Activated naive CD8-positive, alpha-beta T cell (primary cell): ENCODE data around the gene NPY2R.

Experiments used
- H3K27ac Mint-ChIP-seq: one replicate; pipeline ENCODE4 v1.8.0; 2021; ENCODE audit warnings: mixed read lengths
- H3K27me3 Mint-ChIP-seq: one replicate; pipeline ENCODE4 v1.8.0; 2021; ENCODE audit warnings: mixed read lengths
- H3K36me3 Mint-ChIP-seq: one replicate; pipeline ENCODE4 v1.8.0; 2021; ENCODE audit warnings: mixed read lengths
- H3K4me1 Mint-ChIP-seq: one replicate; pipeline ENCODE4 v1.8.0; 2021; ENCODE audit warnings: low read depth, mixed read lengths
- H3K4me3 Mint-ChIP-seq: one replicate; pipeline ENCODE4 v1.8.0; 2021; ENCODE audit warnings: mild to moderate bottlenecking, mixed read lengths
- H3K9me3 Mint-ChIP-seq: one replicate; pipeline ENCODE4 v1.8.0; 2021; ENCODE audit warnings: low read depth, mixed read lengths

The NPY2R gene

DNA sequence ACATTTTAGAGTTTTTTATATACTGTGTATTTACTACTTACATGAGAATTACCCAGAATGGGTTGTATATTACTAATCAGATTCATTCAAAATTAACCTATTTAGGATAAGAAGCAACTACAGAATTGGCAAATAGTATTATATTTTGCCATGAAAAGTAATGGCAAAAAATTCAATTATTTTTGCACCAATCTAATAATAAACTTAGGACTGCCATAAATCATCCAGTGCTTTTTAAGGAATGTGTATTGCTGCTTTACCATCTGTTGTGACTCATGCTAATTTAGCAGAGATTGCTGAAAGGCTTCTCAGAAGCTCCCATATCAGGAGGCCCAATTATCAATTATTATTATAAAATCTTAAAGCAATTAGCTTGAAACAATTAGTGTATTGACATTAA lies 24.0 kb downstream of the NPY2R start:
- Mint-ChIP-seq H3K36me3 (no peaks in the 10 kb centered on the region), H3K4me1 (no peaks in the 10 kb centered on the region), H3K27me3 (no peaks in the 10 kb centered on the region), H3K4me3 (no peak overlapping the region), H3K27ac (no peak overlapping the region), H3K9me3 (no peaks in the 10 kb centered on the region)

DNA sequence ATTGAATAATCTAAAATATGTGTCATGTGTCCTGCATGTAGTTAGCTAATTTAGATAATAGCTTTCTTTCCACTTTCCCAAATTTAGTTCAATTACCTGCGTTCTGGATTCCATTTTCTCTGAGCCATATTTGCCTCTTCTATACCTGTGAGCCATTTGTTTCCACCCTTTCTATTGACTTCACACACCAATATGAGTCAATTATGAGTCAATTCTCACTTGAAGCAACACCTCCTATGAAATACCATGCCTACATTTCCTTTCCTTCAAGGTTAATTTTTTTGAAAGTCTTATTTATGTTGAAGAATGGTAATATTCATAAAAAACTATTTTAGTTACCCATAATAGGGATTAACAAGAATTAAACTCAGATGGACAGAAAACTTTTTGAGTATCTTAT lies 25.8 kb downstream of the NPY2R start:
- no peaks in the 10 kb centered on the region for H3K4me1 Mint-ChIP-seq
- H3K9me3 Mint-ChIP-seq, result no peaks in the 10 kb centered on the region
- H3K27me3 Mint-ChIP-seq, result no peaks in the 10 kb centered on the region
- no peak overlapping the region for H3K4me3 Mint-ChIP-seq
- no peak overlapping the region for H3K27ac Mint-ChIP-seq
- H3K36me3 Mint-ChIP-seq, result no peaks in the 10 kb centered on the region

DNA sequence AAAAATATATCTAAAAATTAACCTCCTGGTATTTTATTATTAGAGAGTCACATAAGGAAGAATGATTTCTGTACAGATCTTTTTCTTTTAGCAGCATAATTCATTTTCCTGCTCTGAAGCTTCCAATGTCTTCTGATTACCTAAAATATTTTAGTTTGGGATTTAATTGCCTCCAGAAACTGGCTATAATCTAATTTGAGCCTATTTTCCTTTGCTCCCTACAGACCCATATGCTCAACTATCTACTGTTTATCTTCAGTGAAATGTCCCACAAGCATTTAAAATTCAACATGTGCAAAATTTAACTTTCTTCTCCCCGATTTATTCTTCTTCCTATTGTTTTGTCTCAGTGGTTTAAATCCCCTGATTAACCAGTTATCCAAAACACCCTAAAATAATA lies 29.1 kb downstream of the NPY2R start:
- Mint-ChIP-seq H3K36me3 (no peaks in the 10 kb centered on the region), H3K4me1 (no peaks in the 10 kb centered on the region), H3K27ac (no peak overlapping the region), H3K9me3 (no peaks in the 10 kb centered on the region), H3K4me3 (no peak overlapping the region), H3K27me3 (peaks cover 2% of the 10 kb centered on the region)

DNA sequence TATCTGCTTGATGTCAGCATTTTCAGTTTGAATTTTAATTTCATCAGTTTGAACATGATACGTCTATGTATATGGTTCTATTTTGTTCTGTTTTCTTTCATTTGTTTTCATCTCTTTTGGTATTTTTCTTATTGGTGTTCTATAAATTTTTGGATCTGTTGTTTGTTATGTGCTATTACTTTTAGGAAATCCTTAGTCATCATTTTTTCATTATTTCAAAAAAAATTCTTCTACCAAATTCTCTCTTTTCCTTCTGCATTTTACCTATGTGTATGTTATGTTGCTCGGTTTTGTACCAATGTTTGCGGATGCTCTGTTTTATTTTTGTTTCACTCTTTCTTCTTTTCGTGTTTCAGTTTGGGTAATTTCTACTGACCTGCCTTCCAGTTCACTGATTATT lies 32.8 kb downstream of the NPY2R start:
- Mint-ChIP-seq H3K36me3 (no peaks in the 10 kb centered on the region), H3K9me3 (no peaks in the 10 kb centered on the region), H3K4me3 (no peak overlapping the region), H3K27ac (no peak overlapping the region), H3K27me3 (peaks cover 2% of the 10 kb centered on the region), H3K4me1 (no peaks in the 10 kb centered on the region)

DNA sequence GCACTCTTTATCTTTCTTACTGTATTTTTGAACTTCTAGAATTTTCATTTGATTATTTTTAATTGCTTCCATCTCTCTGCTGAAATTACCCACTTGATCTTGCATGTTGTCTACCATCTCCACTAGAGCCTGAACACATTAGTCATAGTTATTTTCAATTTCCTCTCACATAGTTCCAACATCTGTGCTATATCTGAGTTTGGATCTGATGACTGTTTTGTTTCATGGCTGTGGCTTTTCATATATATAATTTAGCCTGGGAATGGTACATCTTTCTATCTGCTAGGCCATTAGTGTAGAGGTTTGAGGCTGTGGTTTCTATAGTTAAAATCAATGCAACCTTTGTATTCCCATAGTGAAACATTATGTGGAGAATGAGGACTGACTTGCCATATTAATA lies 33.2 kb downstream of the NPY2R start:
- no peak overlapping the region for H3K27ac Mint-ChIP-seq
- H3K4me1 Mint-ChIP-seq, result no peaks in the 10 kb centered on the region
- no peaks in the 10 kb centered on the region for H3K36me3 Mint-ChIP-seq
- H3K27me3 Mint-ChIP-seq, result peaks cover 3% of the 10 kb centered on the region
- no peaks in the 10 kb centered on the region for H3K9me3 Mint-ChIP-seq
- H3K4me3 Mint-ChIP-seq, result no peak overlapping the region

DNA sequence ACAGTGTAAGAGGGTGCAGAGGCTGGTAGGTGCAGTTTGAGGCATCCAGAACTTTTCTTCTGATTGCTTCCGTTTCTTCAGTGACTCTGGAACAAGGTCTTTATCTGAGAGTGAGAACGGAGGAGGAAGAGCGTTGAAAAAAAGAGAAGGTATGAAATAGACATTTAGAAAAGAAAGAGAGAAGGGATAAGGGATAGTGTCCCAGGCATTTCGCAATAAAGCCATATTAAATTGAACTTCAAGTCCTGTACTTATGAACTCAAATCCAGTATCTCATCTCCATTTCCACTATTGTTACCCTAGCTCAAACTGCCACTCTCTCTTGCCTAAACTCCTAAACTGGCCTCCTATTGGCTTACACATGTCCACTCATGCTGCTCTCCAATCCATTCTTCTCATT lies 36.7 kb downstream of the NPY2R start:
- no peaks in the 10 kb centered on the region for H3K9me3 Mint-ChIP-seq
- no peaks in the 10 kb centered on the region for H3K4me1 Mint-ChIP-seq
- H3K4me3 Mint-ChIP-seq, result no peak overlapping the region
- H3K27ac Mint-ChIP-seq, result no peak overlapping the region
- H3K27me3 Mint-ChIP-seq, result peaks cover 3% of the 10 kb centered on the region
- no peaks in the 10 kb centered on the region for H3K36me3 Mint-ChIP-seq

DNA sequence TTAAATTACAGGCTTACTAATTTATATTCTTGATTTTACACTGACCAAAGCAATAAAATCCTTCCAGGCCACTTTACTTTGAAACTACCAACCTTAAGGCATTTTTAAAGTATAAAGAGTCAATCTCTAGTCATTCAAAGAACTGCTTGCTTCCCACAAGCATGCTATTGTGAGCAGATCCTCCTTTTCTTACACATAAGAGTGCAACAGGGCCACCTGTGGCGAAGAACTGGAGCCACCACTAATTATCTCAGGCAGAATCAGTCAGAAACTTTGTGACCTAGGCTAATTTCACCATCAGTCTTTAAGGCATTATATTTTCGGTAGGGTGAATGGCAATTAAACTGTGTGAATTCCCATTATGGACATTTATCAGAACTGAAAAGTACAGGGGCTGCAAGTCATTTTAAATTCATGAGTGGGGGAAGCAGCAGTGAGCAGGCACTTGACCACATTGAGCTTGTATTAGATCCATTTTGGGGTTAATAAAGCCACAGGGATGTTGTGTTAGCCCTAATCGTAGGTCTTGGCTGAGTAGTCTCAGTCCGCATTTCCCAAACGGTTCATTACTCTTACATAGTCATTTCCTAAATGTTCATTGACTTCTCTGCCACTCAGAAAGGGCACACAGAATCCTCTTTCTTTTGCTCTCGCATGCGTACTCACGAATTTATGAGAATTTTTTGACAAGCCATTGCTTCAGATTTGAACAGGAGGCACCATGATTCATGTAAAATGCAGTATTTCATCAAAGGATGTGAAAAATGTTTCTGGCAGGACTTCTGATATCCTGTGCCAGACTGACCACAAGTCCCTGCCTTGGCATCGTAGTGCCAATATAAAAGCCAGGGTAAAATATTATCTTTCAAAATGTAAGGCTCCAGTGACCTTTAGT lies 39.8 kb downstream of the NPY2R start:
- no peaks in the 10 kb centered on the region for H3K36me3 Mint-ChIP-seq

DNA sequence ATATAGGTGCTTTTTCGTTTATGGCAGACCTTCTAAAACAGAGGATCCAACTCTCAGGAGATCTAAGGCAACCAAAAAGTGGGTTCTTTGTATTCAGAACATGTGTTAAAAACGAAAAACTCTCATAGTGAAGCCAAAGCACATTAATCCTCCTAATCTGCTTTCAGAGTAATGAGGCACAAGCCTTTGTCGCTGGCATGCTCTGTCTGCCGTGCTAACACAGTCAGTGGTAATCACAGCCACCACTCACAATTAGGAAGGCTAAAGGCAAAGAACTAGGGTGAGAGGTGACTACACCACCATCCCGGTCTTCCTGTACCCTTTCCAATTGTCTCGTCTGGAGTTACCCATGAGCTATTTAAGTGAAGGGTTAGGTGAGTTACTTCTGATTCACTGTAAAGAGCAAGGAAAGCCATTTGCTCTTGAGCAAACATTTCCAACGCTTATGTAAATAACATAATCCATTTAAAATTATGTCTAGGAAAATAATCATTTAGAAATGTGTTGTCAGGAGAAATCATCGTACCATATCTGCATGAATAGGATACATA lies 40.7 kb downstream of the NPY2R start:
- Mint-ChIP-seq H3K9me3 (no peaks in the 10 kb centered on the region), H3K4me1 (no peaks in the 10 kb centered on the region), H3K27ac (no peak overlapping the region)

More for the DNA sequence above, 39.8 kb downstream of the NPY2R start:
- H3K27me3 Mint-ChIP-seq, result peaks cover 2% of the 10 kb centered on the region
- H3K4me3 Mint-ChIP-seq, result no peak overlapping the region
- no peaks in the 10 kb centered on the region for H3K9me3 Mint-ChIP-seq
- H3K27ac Mint-ChIP-seq, result no peak overlapping the region
- H3K4me1 Mint-ChIP-seq, result no peaks in the 10 kb centered on the region

DNA sequence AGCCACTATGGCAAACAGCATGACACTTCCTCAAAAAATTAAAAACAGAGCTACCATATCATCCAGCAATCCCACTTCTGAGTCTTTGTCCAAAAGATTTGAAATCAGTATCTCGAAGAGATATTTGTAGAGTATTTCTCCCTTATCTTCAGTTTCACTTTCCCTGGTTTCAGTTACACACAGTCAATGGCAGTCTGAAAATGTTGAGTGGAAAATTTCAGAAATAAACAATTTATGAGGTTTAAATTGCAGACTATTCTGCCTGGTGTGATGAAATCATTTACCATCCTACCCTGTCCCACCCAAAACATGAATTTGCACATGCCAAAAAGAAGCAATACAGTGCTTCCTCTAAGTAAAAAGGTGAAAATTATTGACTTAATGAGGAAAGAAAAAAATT lies 43.9 kb downstream of the NPY2R start:
- Mint-ChIP-seq H3K9me3 (no peaks in the 10 kb centered on the region), H3K4me1 (no peaks in the 10 kb centered on the region), H3K36me3 (no peaks in the 10 kb centered on the region), H3K27me3 (no peaks in the 10 kb centered on the region), H3K4me3 (no peak overlapping the region), H3K27ac (no peak overlapping the region)

More for the DNA sequence above, 40.7 kb downstream of the NPY2R start:
- Mint-ChIP-seq H3K36me3 (no peaks in the 10 kb centered on the region), H3K4me3 (no peak overlapping the region), H3K27me3 (peaks cover 2% of the 10 kb centered on the region)

DNA sequence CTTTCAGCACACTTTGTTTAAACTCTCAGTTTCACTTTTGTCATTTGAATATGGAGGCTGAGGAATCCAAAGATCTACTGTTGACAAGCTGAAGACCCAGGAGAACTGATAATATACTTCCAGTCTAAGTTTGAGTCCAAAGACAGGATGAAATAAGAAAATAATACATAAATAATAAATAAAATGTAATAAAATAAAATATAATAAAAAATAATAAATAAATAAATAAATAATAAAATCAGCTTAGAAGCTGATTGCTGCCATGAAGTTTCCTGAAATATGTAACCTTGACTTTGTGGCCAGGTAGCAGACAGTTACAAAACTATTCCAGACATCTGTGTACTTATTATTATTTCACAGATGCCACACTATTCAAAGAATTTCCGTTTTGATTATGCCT lies 55.0 kb downstream of the NPY2R start:
- no peak overlapping the region for H3K4me3 Mint-ChIP-seq

DNA sequence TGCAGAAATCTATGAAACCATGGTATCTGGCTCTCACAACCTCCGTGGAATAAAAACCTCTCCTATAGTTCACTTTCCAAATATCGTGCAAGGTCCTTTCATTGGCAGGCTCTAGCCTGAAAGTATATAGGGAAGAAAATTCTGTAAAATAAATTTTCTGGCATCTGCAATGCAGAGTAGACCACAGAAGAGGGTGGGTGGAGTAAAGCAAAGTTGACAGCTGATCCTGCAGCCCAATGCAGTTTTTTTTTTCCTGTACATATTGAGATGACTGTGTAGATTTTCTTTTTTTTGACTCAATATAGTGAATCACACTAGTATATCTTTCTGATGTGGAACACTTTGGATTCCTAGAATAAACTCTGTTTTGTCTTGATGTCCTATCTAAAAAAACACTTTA lies 56.7 kb downstream of the NPY2R start:
- Mint-ChIP-seq H3K36me3 (no peaks in the 10 kb centered on the region), H3K4me1 (no peaks in the 10 kb centered on the region), H3K9me3 (no peaks in the 10 kb centered on the region), H3K27ac (no peak overlapping the region), H3K4me3 (no peak overlapping the region), H3K27me3 (no peaks in the 10 kb centered on the region)

More for the DNA sequence above, 55.0 kb downstream of the NPY2R start:
- H3K27ac Mint-ChIP-seq, result no peak overlapping the region
- H3K4me1 Mint-ChIP-seq, result no peaks in the 10 kb centered on the region
- no peaks in the 10 kb centered on the region for H3K36me3 Mint-ChIP-seq
- H3K27me3 Mint-ChIP-seq, result no peaks in the 10 kb centered on the region
- H3K9me3 Mint-ChIP-seq, result peaks cover 6% of the 10 kb centered on the region
